ENCODE results near the gene SCN1A.
"Not testable (repeated sequence)": the region's sequence is repeated elsewhere in the genome, so short reads cannot be mapped to it uniquely, and the experiment has no call there.

The SCN1A gene

GRCh38 chr2:166127217-166128155, at the start of gene SCN1A:
SCN1A (minus strand) TSS chr2:166128020; CDS start chr2:166073621, 54,399 bp downstream.
- DNase-seq (ENCODE audit: low spot score) = peak; percentile 21

GRCh38 chr2:166173263-166173662, 45.4 kb upstream of the SCN1A start:
- DNase-seq (ENCODE audit: low spot score) = no peak

- DNase-seq (ENCODE audit: low spot score) = no peak
Measured at GRCh38 chr2:166171216-166171615, 43.4 kb upstream of the SCN1A start.

GRCh38 chr2:166170356-166170755, 42.5 kb upstream of the SCN1A start:
- no peak for DNase-seq (ENCODE audit: low spot score)

- DNase-seq (ENCODE audit: low spot score) = no peak
Measured at GRCh38 chr2:166167449-166167848, 39.6 kb upstream of the SCN1A start.

GRCh38 chr2:166163775-166164174, 36.0 kb upstream of the SCN1A start:
- DNase-seq (ENCODE audit: low spot score) = no peak

GRCh38 chr2:166158546-166158945, 30.7 kb upstream of the SCN1A start:
- DNase-seq (ENCODE audit: low spot score) = no peak

- no peak for DNase-seq (ENCODE audit: low spot score)
Measured at GRCh38 chr2:166157578-166157977, 29.8 kb upstream of the SCN1A start.

- no peak for DNase-seq (ENCODE audit: low spot score)
Measured at GRCh38 chr2:166156985-166157490, 29.2 kb upstream of the SCN1A start.

- no peak for DNase-seq (ENCODE audit: low spot score)
Measured at GRCh38 chr2:166155589-166155988, 27.8 kb upstream of the SCN1A start.

- no peak for DNase-seq (ENCODE audit: low spot score)
Measured at GRCh38 chr2:166154685-166155338, 27.0 kb upstream of the SCN1A start.

- DNase-seq (ENCODE audit: low spot score) = no peak
Measured at GRCh38 chr2:166152064-166152463, 24.2 kb upstream of the SCN1A start.

GRCh38 chr2:166148500-166149400, 20.9 kb upstream of the SCN1A start:
- DNase-seq (ENCODE audit: low spot score) = no peak

- no peak for DNase-seq (ENCODE audit: low spot score)
Measured at GRCh38 chr2:166147883-166148282, 20.1 kb upstream of the SCN1A start.

- no peak for DNase-seq (ENCODE audit: low spot score)
Measured at GRCh38 chr2:166144071-166144470, 16.3 kb upstream of the SCN1A start.

- no peak for DNase-seq (ENCODE audit: low spot score)
Measured at GRCh38 chr2:166140932-166141331, 13.1 kb upstream of the SCN1A start.

GRCh38 chr2:166140475-166140874, 12.7 kb upstream of the SCN1A start:
- DNase-seq (ENCODE audit: low spot score) = no peak

- DNase-seq (ENCODE audit: low spot score) = not testable (repeated sequence)
Measured at GRCh38 chr2:166139479-166139878, 11.7 kb upstream of the SCN1A start.

GRCh38 chr2:166138667-166139066, 10.8 kb upstream of the SCN1A start:
- DNase-seq (ENCODE audit: low spot score) = no peak

- DNase-seq (ENCODE audit: low spot score) = no peak
Measured at GRCh38 chr2:166138144-166138543, 10.3 kb upstream of the SCN1A start.

GRCh38 chr2:166137331-166137730, 9.5 kb upstream of the SCN1A start:
- no peak for DNase-seq (ENCODE audit: low spot score)

- no peak for DNase-seq (ENCODE audit: low spot score)
Measured at GRCh38 chr2:166135849-166136258, 8.0 kb upstream of the SCN1A start.

Data from hematopoietic multipotent progenitor cell treated with erythropoietin and hydrocortisone succinate and interleukin-3 and kit ligand, for 17 days (in vitro differentiated cells).